Uterus (tissue), 2 donors: ENCODE data around the gene STK32C.

Source experiments
- POLR2A ChIP-seq, 2 donors: fragments of 450-650 bp; IDR thresholded peaks; one replicate each; pipeline ENCODE4 v1.6.1; 2016; ENCODE audit warnings: antibody characterized with exemption in 2 of 2, mild to moderate bottlenecking in 1 of 2, moderate library complexity in 1 of 2
- TF ChIP-seq, protein P1 (sequence below), 4 experiments: fragments of 200-600 bp in 2 of 4; fragments of 450-650 bp in 2 of 4; sonication (generic) in 2 of 4; IDR thresholded peaks; one replicate each; pipeline ENCODE4 v1.5.1; 2016 to 2019; ENCODE audit warnings: antibody characterized with exemption in 4 of 4, mild to moderate bottlenecking in 2 of 4, moderate library complexity in 1 of 4

DNA sequence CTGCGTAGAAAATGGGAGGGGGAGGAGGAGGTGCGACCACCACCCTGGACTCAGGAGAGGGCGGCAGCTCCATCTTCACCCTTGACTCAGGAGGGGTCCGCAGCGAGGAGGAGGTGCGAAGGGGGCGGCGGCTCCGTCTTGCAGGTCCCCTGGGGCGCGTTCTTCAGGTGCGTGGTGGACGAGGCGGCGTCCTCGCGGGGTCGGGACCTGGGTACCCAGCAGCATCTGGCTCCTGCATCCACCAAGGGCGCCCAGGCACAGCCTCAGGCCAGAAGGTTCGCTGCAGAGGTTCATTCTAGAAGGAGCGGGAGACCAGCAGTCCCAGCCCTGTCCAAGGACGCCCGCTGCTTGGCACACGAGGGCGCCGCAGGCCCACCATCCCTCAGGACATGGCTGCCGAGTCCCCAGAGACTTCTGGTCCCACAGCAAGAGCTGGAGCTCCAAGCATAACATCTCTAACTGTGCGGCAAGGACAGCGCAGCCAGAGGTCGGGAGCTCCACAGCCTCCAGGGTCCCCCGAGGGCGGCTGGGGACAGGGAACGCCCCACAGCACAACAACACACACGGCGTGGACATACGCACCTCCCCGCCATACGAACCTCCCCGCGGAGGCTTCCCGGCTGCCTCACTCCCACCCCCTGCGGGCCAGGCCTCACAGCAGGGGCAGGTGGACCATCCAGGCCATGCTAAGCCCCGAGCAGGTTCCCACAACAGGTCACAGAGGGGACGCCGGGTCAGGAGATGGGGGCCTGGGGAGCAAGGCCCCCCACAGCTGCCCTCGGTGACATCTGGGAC, 137.8 kb downstream of the STK32C start:
- TF ChIP-seq, protein P1, sequence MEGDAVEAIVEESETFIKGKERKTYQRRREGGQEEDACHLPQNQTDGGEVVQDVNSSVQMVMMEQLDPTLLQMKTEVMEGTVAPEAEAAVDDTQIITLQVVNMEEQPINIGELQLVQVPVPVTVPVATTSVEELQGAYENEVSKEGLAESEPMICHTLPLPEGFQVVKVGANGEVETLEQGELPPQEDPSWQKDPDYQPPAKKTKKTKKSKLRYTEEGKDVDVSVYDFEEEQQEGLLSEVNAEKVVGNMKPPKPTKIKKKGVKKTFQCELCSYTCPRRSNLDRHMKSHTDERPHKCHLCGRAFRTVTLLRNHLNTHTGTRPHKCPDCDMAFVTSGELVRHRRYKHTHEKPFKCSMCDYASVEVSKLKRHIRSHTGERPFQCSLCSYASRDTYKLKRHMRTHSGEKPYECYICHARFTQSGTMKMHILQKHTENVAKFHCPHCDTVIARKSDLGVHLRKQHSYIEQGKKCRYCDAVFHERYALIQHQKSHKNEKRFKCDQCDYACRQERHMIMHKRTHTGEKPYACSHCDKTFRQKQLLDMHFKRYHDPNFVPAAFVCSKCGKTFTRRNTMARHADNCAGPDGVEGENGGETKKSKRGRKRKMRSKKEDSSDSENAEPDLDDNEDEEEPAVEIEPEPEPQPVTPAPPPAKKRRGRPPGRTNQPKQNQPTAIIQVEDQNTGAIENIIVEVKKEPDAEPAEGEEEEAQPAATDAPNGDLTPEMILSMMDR (IDR thresholded peaks at IDR 0.05), result no peak
- no peak for TF ChIP-seq POLR2A (IDR thresholded peaks at IDR 0.05)
